ENCODE results near the gene GAB1.
A peak's percentile ranks its signal among the peaks of the same experiment; 100 is the strongest.

The GAB1 gene

DNA sequence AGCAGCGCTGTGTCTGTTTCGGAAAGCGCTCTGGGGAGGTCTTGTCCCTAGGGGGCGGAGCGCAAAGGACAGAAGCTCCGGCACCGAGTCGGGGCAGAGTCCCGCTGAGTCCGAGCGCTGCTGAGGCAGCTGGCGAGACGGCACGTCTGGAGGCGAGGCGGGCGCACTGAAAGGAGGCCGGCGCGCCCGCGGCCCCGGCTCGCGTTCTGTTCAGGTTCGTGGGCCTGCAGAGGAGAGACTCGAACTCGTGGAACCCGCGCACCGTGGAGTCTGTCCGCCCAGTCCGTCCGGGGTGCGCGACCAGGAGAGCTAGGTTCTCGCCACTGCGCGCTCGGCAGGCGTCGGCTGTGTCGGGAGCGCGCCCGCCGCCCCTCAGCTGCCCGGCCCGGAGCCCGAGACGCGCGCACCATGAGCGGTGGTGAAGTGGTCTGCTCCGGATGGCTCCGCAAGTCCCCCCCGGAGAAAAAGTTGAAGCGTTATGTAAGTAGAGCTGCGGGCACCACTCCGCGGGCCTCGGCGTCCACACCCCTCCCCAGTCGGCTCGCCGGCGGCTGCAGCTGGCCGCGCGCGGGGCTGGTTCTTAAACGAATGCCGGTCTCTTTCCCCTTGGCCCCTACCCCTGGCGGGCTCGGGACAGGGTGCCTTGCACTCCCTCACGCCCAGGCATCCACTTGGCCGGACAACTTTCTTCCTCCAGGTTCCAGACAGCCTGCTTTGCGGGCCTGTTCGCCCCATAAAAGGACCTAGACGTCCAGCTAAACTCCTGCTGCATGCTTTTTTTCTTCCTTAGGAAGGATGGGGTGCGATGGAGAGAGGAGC, at the start of gene GAB1:
Gene GAB1 (plus strand): TSS at position 96 of the 819 bp plus-strand sequence. CDS start 313 bp downstream, at position 409.
- H3K36me3 ChIP-seq (ENCODE audit: insufficient read depth, low read length): no peaks in the 10 kb centered on the region
- no peaks in the 10 kb centered on the region for H3K79me2 ChIP-seq (ENCODE audit: insufficient read depth, low read length)
- peak within 1 kb of the TSS; percentile 8; the same call in 1 of the 2 replicates for H3K9ac ChIP-seq (ENCODE audit: low read length)
- H4K20me1 ChIP-seq (ENCODE audit: insufficient read depth, low read length): no peaks in the 10 kb centered on the region
- peak within 1 kb of the TSS; percentile 70 for H3K4me2 ChIP-seq (ENCODE audit: low read length)
- no peaks in the 10 kb centered on the region for H3K4me1 ChIP-seq (ENCODE audit: insufficient read depth, low read length, severe bottlenecking)
- H3K4me3 ChIP-seq (ENCODE audit: low read depth, low read length, poor library complexity, severe bottlenecking): peak within 1 kb of the TSS; percentile 59
- no peaks in the 10 kb centered on the region for H3K27me3 ChIP-seq (ENCODE audit: insufficient read depth, low read length)
- no peaks in the 10 kb centered on the region for H3K9me3 ChIP-seq (ENCODE audit: low read length)
- H3K27ac ChIP-seq (ENCODE audit: low read depth, low read length, poor library complexity, severe bottlenecking): no peak within 1 kb of the TSS
- no peaks in the 10 kb centered on the region for H3K9me2 ChIP-seq (ENCODE audit: low read depth, low read length)
- H2AFZ ChIP-seq (ENCODE audit: low read length): no peak within 1 kb of the TSS
- TF ChIP-seq, protein P1, sequence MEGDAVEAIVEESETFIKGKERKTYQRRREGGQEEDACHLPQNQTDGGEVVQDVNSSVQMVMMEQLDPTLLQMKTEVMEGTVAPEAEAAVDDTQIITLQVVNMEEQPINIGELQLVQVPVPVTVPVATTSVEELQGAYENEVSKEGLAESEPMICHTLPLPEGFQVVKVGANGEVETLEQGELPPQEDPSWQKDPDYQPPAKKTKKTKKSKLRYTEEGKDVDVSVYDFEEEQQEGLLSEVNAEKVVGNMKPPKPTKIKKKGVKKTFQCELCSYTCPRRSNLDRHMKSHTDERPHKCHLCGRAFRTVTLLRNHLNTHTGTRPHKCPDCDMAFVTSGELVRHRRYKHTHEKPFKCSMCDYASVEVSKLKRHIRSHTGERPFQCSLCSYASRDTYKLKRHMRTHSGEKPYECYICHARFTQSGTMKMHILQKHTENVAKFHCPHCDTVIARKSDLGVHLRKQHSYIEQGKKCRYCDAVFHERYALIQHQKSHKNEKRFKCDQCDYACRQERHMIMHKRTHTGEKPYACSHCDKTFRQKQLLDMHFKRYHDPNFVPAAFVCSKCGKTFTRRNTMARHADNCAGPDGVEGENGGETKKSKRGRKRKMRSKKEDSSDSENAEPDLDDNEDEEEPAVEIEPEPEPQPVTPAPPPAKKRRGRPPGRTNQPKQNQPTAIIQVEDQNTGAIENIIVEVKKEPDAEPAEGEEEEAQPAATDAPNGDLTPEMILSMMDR (IDR thresholded peaks at IDR 0.05; ENCODE audit: low read length): no peak
- no peak for TF ChIP-seq EZH2 (IDR thresholded peaks at IDR 0.05; ENCODE audit: borderline replicate concordance, low read length)
- H3F3A ChIP-seq (ENCODE audit: insufficient read depth, low read length): no peaks in the 10 kb centered on the region

DNA sequence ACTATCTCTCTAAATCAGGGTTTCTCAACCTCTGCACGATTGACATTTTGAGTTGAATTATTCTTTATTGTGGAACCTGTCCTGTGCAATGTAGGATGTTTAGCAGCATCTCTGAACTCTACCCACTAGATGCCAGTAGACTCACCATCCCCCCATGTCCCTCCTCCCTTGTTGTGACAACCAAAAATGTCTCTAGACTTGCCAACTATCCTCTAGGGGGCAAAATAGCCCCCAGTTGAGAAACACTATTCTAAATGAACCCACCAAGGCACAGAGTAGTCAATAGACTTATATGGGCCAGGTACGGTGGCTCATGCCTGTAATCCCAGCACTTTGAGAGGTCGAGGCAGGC, 49.1 kb upstream of the GAB1 start:
- no peaks in the 10 kb centered on the region for H3K27me3 ChIP-seq (ENCODE audit: insufficient read depth, low read length)
- H3K9me3 ChIP-seq (ENCODE audit: low read length): no peaks in the 10 kb centered on the region
- H2AFZ ChIP-seq (ENCODE audit: low read length): no peak overlapping the region
- TF ChIP-seq, protein P1 (IDR thresholded peaks at IDR 0.05; ENCODE audit: low read length): peak; percentile 12; the same call in 1 of the 2 replicates
- TF ChIP-seq EZH2 (IDR thresholded peaks at IDR 0.05; ENCODE audit: borderline replicate concordance, low read length): no peak
- no peak overlapping the region for H3K27ac ChIP-seq (ENCODE audit: low read depth, low read length, poor library complexity, severe bottlenecking)
- H3K79me2 ChIP-seq (ENCODE audit: insufficient read depth, low read length): no peaks in the 10 kb centered on the region
- no peaks in the 10 kb centered on the region for H4K20me1 ChIP-seq (ENCODE audit: insufficient read depth, low read length)
- H3K4me3 ChIP-seq (ENCODE audit: low read depth, low read length, poor library complexity, severe bottlenecking): no peak overlapping the region
- H3K4me1 ChIP-seq (ENCODE audit: insufficient read depth, low read length, severe bottlenecking): no peaks in the 10 kb centered on the region
- no peak overlapping the region for H3K4me2 ChIP-seq (ENCODE audit: low read length)
- no peaks in the 10 kb centered on the region for H3K9me2 ChIP-seq (ENCODE audit: low read depth, low read length)
- no peak overlapping the region for H3K9ac ChIP-seq (ENCODE audit: low read length)
- H3K36me3 ChIP-seq (ENCODE audit: insufficient read depth, low read length): no peaks in the 10 kb centered on the region
- H3F3A ChIP-seq (ENCODE audit: insufficient read depth, low read length): no peaks in the 10 kb centered on the region

DNA sequence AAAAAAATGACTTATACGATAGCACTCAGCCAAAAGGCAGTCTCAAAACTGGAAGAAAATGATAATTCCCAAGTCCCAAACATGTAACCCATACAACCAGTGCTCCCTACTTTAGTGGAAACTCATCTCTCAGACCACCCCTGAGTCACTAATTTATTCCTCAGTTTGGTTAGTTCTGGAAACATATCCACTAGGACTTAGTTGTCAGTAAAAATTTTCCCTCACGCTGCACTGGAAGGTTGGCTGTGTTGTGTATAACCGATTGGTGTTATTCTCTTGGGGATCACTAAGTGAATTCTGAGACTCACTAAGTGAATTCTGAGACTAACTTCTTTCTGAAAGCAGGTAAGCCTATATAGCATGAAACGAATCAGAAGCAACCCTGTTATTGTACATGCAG, 48.5 kb upstream of the GAB1 start:
- no peaks in the 10 kb centered on the region for H3K27me3 ChIP-seq (ENCODE audit: insufficient read depth, low read length)
- no peak overlapping the region for H2AFZ ChIP-seq (ENCODE audit: low read length)
- no peaks in the 10 kb centered on the region for H3K36me3 ChIP-seq (ENCODE audit: insufficient read depth, low read length)
- H3K4me3 ChIP-seq (ENCODE audit: low read depth, low read length, poor library complexity, severe bottlenecking): no peak overlapping the region
- no peak overlapping the region for H3K9ac ChIP-seq (ENCODE audit: low read length)
- no peaks in the 10 kb centered on the region for H3F3A ChIP-seq (ENCODE audit: insufficient read depth, low read length)
- no peaks in the 10 kb centered on the region for H4K20me1 ChIP-seq (ENCODE audit: insufficient read depth, low read length)
- H3K79me2 ChIP-seq (ENCODE audit: insufficient read depth, low read length): no peaks in the 10 kb centered on the region
- no peaks in the 10 kb centered on the region for H3K9me2 ChIP-seq (ENCODE audit: low read depth, low read length)
- H3K27ac ChIP-seq (ENCODE audit: low read depth, low read length, poor library complexity, severe bottlenecking): no peak overlapping the region
- no peak for TF ChIP-seq EZH2 (IDR thresholded peaks at IDR 0.05; ENCODE audit: borderline replicate concordance, low read length)
- TF ChIP-seq, protein P1 (IDR thresholded peaks at IDR 0.05; ENCODE audit: low read length): no peak
- no peaks in the 10 kb centered on the region for H3K4me1 ChIP-seq (ENCODE audit: insufficient read depth, low read length, severe bottlenecking)
- no peaks in the 10 kb centered on the region for H3K9me3 ChIP-seq (ENCODE audit: low read length)
- H3K4me2 ChIP-seq (ENCODE audit: low read length): no peak overlapping the region
